Fibroblast of skin of left biceps (primary cell): ENCODE results near the gene APOL3.
A peak's percentile ranks its signal among the peaks of the same experiment; 100 is the strongest.
"Not testable (repeated sequence)": the region's sequence is repeated elsewhere in the genome, so short reads cannot be mapped to it uniquely, and the experiment has no call there.

Source experiments
- DNase-seq, 2 experiments: peaks; one replicate each; pipeline ENCODE4 v3.0.0-alpha.2; 2013; ENCODE audit warnings: low read depth in 2 of 2

APOL3 gene

DNA sequence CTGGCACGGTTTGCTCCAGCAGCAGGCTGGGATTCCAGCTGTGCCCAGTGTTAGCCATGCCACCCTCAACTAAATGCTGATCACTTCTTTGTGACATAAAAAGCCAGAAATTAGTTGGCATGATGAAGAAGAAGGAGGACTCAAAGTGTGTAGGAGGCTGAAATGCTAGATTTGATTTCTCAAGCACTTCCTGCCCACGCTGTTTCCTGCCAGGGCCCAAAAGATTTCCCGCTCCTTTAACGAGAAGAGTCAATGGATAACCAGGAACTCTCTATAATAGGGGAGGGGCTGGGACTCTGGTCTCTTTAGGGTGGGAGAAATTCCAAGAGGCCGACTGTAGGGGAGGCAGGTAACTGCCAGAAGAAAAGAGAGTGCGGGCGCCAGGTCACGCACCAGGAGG, 26.4 kb downstream of the APOL3 start:
- no peak for DNase-seq

DNA sequence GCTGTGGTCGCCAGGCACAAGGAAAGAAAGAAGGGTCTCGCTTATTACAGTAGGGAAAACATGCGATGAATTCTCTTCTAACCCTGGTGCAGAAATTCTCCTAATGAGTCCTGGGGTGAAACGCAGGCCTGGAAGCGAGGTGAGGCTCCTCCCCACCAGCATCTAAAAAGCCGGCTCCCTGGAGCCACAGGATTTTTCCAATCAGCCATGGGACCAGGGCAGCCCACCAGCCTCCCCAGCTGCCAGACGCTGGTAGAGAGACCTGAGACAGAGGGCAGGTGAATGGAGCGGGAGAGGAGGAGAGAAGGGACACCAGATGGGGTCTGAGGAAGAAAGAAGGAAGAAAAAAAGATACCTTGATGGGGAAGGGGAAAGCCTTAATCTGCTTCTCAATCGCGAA, 28.6 kb downstream of the APOL3 start:
- DNase-seq: no peak

DNA sequence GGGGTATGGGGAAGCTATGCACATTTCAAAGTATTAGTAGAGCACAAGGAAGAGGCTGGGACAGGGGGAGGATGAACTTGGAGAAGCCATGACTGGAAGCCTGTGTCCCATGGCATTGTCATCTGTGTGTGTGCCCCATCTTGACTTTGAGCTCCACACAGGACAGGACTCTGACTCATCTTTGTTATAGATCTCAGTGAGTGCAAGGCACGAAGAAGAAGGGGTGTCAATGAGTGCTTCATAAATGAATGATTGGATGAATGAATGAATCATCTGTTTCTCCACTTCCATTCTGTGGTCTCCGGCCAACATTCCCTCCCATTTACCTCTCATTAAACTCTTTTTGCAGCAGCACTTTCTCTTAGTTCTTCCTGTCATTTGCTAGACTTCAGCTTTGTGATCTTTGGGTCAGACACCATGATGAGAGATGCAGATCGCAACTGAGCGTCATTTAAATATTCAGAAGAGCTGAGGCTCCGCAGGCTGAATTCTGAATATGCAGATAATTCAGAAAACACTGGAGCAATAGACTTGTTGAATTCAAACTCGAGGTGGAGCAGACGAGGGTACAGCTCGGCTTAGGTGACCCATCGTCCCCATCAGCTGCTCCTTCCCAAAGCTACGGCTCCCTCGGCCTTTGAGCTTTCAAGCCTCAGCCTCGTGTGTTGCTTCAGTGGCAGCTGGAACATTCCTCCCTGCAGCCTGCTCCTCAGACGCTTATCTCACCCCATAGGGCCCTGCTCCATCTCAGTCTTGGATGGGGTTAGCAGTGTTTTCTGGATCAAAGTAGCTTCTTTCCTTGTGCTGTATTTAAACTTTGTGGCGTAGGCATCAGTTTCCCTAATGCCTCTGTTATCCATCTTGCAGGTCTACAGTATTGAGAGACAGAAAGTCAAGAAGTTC, 30.8 kb downstream of the APOL3 start:
- DNase-seq: no peak

DNA sequence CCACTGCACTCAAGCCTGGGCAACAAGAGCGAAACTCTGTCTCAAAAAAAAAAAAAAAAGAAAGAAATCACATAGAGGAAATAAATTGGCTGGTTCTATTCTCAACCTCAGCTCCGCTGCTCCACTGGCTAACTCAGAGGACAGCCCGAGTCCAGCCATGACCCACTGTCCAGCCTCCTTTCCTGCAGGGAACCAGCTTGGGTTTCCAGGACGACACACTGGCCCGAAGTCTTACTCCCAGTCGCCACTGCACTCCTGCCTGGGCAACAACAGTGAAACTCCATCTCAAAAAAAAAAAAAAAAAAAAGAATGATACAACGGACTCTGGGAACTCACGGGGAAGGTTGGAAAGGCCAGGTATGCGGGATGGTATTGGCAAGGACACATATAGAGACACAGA, 31.5 kb downstream of the APOL3 start:
- no peak for DNase-seq

DNA sequence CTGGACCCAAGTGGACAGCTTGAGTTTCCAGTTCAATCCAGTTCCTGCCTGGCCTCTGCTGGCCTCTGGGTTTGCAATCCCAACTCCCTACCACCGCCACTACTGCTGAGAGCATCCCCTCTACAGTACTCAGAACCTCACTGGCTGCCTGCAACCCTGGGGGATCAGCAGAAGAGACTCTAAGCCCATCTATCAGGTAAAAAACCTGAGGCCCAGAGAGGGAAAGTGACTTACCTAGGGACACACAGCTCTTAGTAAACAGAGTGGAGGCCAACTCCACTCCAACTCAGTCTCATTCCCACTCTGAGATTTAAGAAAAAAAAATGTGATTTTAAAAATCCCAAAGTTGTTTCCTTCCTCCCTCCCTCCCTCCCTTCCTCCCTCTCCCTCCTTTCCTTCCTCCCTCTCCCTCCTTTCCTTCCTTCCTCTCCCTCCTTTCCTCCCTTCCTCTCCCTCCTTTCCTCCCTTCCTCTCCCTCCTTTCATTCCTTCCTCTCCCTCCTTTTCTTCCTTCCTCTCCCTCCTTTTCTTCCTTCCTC, 34.5 kb downstream of the APOL3 start:
- no peak for DNase-seq

DNA sequence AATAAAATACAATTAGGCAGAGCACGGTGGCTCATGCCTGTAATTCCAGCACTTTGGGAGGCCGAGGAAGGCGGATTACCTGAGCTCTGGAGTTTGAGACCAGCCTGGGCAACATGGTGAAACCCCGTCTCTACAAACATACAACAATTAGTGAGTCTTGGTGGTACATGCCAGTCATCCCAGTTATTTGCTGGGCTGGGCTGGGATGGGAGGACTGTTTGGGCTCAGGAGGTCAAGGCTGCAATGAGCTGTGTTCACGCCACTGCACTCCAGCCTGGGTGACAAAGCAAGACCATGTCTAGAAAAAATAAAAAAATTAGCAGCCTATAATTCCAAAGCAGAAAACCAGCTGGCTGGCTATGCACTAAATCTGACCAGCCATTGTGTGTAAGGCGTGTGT, 35.1 kb downstream of the APOL3 start:
- DNase-seq: no peak

DNA sequence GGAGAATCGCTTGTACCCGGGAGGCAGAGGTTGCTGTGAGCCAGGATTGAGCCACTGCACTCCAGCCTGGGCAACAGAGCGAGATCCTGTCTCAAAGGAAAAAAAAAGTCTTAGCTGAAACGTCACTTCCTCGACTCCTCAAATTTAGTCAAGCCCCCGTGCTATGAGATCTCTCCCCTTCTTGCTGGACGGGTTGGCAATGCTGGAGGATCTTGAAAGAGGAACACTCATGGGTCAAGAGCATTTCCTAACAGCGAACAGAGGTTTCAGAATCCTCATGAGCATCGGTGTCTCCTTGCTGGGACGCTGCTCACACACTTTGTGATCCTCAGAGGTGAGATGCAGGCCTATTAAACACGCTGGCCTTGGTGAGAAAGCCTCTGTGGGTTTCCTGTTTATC, 35.9 kb downstream of the APOL3 start:
- DNase-seq: no peak

DNA sequence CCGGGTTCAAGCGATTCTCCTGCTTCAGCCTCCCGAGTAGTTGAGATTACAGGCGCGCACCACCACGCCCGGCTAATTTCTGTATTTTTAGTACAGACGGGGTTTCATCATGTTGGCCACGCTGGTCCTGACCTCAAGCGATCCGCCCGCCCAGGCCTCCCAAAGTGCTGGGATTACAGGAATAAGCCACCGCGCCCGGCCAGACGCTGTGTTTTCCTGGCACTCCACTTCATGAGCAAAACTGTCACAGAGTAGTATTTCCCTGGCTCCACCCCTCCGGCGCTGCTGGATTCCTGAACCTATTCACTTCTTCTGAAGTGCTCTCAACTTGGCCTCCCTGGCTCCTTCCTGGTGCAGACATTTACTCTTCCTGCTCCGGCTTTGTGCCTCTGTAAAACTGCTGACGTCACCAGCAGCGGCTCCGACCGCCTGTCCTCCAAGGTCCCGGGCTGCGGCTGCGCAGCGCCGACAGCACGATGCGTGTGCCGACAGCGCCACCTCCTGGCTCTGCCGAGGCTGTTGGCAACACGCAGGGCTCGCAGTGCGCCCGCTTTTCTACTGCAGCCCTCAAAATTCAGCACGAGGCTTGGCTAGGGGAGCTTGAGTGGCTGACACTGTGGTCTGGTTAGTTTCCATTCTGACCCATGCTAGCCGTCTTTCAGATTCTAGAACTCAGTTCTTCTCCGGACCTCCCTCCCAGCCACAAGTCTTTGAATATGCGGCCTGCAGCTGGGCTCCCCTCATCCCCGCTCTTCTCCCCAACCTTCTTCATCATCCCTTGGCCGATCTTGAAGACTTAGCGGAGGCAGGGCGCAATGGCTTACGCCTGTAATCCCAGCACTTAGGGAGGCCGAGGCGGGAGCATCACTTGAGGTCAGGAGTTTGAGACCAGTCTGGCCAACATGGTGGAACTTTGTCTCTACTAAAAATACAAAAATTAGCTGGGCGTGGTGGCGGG, 36.6 kb downstream of the APOL3 start:
- DNase-seq: peak; percentile 85 to 86

DNA sequence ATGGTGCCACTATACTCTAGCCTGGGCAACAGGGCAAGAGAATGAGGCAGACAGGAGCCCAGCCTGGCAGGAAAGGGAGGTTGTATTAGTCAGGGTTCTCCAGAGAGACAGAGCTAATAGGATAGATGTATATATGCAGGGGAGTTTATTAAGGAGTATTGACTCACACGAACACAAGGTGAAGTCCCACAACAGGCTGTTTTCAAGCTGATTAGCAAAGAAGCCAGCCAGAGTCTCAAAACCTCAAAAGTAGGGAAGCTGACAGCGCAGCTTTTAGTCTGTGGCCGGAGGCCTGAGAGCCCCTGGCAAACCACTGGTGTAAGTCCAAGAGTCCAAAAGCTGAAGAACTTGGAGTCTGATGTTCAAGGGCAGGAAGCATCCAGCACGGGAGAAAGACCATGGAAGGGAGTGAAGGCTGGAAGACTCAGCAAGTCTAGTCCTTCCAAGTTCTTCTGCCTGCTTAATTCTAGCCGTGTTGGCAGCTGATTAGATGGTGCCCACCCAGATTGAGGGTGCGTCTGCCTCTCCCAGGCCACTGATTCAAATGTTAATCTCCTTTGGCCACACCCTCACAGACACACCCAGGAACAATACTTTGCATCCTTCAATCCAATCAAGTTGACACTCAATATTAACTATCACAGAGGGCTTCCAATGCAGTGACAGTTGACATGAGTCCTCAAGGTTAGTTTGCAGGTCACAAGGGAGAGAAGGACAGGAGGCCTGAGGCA, 39.8 kb downstream of the APOL3 start:
- not testable (repeated sequence) for DNase-seq

DNA sequence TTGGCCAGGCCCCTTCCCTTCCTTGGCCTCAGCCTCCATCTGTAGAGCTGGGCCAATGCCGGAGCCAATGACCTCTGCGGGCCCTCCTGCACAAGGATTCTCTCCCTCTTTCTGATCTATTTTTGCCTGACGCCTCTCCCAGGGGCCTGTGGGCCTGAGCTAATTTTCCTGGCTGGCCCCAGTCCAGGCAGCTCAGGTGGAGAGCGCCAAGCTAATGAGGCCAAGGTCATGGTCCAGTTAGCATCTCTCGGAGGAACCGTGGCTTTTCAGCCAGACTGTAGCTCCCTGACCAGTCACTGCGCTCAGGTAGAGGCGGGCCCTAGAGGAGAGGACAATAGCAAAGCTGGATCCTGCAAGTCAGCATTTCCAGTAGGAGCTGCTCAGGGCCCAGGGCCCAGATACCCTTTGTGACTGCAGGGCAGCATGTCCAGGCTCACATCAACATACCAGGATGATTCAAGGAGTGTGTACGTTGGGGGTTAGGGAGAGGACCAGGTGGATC, 43.5 kb downstream of the APOL3 start:
- DNase-seq: no peak

DNA sequence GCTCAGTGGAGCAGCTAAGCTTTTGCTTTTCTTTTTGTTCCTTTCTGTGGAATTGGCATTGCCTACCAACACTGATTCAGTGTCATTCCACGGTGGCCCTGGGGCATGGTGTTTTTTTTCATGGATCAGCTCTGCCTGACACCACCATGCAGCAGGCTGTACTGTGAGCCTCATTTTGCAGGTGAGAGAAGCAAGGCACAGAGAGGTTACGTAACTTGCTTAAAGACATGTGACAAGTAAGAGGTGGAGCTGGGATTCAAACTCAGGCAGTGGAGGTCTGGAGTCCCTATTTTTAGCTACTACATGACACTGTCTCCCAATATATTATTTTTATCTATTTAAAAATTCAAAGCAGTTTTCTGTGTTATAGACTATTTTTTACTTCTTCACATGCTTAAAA, 44.4 kb downstream of the APOL3 start:
- no peak for DNase-seq

DNA sequence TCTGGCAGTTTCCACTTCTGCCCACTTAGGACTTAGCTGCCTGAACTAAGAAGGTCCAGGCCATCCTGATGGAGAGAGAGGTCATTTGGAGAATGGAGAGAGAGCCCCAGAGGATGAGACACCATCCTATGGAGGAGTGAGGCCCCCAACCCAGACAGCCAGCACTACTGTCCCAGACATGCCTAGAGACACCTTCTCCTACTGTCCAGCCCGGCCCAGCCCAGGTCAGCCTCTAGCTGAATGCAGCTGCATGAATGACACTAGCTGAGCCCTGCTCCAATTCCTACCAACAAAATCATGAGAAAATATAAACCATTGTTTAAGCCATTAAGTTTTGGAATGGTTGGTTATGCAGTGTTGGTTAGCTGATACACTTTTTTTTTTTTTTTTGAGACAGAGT, 47.4 kb downstream of the APOL3 start:
- DNase-seq: no peak

DNA sequence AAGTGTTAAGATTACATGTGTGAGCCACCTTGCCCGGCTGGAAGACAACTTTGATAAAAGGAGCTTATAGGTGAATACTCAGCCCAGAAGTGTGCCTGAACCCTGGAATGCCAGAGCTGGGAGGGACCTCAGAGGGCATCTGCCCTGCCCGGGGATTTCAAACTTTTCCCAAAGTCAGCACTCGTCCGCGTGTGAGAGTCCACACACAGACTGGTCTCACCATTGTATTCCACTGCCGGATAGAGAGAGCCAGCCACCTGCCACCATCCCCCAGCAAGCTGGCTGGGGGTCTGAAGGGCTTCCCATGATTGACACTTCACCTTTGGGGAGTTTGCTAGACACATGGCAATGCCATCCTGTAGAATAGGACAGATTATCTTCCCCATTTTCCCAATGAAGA, 49.2 kb downstream of the APOL3 start:
- DNase-seq: no peak

DNA sequence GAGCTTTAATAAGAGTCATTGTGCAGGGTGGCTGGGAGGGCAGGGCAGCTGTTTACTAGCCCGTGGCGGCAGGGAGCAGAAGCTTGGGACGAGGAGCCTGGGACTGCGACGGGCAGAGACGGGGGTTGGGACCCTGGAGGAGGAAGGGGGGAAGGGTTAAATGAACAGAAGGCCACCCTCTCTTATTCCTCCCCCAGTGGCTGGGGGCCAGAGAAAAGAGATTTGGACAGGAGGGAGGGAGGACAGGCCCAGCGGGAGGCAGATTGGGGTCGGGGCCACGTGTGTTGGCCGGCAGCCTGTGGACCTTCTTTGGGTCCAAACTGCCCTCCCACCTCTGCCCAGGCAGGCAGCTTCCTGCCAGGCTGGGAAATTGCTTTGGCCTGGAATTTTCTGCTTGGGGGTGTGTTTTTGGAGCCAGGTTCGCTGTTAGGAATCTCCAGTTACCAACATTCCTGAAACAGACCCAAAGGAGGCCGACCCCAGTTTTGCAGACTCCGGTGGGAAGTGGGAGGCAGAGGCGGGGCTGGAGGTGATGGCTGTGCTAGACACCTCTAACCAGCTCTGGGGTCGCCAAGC, 50.2 kb downstream of the APOL3 start:
- DNase-seq: no peak

DNA sequence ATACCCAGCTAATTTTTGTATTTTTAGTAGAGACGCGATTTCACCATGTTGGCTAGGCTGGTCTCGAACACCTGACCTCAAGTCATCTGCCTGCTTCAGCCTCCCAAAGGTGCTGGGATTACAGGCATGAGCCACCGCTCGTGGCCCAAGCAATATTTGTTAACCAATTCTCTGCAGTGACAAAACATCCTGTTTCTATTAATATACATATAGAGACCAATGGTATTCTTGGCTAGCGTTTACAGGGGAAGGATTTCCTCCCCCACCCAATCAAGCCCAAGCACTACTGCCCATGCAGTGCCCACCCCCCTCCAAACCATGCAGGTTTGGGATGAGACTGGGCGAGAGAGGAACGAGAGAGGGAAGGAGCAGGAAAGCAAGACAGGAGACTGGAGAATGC, 53.1 kb downstream of the APOL3 start:
- DNase-seq: no peak

DNA sequence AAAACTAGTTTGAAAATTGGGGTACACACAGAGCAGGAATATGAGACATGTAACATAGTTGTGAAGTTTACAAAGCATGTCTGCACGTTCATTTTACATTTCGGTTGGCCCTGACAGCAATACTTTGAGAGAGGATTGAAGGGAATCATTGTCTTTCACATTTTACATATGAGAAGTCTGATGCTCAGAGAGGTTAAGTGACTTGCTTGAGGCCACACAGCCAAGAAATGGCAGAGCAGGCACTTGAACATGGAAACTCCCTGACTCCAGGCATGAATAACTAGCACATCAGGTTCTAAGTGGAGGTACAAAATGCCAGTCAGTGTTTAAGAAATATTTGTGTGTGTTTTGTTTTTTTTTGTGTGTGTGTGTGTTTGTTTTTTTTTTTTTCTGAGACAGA, 53.6 kb downstream of the APOL3 start:
- no peak for DNase-seq

DNA sequence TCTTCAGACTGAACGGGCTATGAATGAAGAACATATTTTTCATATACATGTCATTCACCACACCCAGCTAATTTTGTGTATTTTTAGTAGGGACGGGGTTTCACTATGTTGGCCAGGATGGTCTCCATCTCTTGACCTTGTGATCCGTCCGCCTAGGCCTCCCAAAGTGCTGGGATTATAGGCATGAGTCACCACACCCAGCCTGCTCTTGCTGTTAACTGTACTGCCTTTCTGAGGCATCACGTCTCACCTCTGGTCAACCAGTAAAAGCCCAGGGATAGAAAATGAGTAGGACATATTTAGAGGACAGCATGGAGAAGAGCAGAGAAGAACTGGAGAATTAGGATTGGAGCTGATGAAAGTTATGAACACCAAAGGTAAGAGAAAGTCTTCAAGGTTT, 55.6 kb downstream of the APOL3 start:
- no peak for DNase-seq

DNA sequence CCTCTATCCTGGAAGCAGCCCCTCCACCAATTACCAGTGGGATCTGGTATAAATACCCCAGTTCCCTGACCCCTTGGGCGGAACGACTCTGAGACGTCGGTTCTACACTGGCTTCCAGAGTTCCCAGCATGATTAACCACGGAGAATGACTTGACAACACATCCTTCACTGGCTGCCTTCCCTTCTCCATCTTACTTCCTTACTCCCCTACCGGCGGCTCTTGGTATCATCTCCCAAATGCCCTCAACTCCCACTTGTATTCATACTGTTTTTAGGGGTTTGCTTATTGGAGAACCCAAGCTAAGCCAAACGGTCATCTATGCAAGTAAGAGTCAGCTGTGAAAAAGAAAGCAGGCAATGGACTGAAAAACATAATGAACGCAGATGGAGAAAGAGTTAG, 56.1 kb downstream of the APOL3 start:
- DNase-seq: no peak

DNA sequence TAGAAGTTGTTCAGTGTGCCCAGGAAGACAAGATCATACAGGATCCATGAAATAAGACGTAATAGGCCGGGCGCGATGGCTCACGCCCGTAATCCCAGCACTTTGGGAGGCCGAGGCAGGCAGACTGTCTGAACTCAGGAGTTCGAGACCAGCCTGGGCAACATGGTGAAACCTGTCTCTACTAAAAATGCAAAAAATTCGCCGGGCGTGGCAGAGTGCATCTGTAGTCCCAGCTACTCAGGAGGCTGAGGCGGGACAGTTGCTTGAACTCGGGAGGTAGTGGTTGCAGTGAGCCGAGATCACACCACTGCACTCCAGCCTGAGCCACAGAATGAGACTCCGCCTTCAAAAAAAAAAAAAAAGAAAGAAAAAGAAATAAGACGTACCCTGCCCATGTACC, 56.7 kb downstream of the APOL3 start:
- DNase-seq: no peak

DNA sequence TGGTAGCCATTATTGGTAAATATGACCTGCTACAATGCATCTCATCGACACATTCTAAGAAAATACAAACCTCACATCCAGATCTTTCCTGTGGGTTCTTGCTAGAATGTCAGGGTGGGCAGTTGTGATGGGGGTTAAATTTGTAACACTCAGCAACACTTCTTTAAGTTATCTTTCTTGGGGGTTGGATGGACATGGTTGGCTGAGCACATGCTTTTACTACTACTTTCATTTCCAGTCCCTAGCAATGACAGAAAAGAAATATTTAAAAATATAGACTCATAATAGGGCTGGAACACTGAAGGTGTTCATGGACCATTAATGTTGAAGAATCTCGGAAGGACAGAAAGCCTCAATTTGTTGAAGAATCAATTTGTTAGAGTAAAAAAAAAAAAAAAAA, 57.6 kb downstream of the APOL3 start:
- no peak for DNase-seq

DNA sequence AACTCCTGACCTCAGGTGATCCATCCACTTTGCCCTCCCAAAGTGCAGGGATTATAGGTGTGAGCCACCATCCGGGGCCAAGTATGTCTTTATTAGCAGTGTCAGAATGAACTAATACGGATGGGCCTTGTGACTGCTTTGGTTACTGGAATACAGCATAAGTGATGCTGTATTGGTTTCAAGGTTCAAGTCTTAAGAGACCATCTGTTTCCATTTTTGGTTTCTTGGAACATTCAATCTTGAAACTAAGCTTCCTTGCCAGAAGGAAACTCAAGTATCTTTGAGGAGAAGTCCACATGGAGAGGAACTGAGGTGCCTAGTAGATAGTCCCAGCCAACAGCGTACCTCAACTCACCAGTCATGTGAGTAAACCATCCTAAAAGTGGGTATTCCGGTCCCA, 58.8 kb downstream of the APOL3 start:
- no peak for DNase-seq
